ENCODE results near the gene MAP3K19.

Gene MAP3K19

DNA sequence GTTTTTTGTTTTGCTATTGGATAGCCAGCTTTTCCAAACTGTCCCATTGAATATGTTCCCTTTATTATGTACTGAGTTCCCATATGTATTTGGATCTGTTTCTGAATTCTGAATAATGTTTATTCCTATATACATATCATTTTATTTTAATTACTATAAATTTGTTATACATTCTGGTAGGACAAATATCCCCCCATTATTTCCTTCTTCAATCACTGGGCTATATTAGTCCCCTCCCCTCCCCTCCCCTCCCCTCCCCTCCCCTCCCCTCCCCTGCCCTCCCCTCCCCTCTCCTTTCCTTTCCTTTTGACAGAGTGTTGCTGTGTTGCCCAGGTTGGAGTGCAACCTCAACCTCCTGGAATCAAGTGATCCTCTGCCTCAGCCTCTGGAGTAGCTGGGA, 31.2 kb upstream of the MAP3K19 start (continued):
- no peak for TF ChIP-seq ARNTL (CRISPR knock-in tag; IDR thresholded peaks at IDR 0.05; ENCODE audit: borderline replicate concordance, low read depth)

DNA sequence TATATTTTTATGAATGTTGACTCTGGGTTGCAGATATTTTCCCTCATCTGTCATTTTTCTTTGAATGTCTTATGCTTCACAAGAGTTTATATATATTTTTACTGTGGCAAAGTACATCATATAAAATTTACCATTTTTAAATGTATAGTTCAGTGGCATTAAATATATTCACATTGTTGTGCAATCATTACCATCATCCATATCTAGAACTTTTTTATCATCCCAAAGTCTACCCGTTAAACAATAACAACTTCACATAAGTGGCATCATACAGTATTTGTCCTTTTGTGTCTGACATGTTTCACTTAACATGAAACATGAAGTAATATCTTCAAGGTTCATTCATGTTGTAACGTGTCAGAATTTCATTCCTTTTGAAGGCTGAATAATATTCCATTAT, 29.3 kb upstream of the MAP3K19 start:
- ATAC-seq: no peak
- TF ChIP-seq ARNTL (CRISPR knock-in tag; IDR thresholded peaks at IDR 0.05; ENCODE audit: borderline replicate concordance, low read depth) (no peak), ZC3H10 (CRISPR knock-in tag; IDR thresholded peaks at IDR 0.05) (no peak)

DNA sequence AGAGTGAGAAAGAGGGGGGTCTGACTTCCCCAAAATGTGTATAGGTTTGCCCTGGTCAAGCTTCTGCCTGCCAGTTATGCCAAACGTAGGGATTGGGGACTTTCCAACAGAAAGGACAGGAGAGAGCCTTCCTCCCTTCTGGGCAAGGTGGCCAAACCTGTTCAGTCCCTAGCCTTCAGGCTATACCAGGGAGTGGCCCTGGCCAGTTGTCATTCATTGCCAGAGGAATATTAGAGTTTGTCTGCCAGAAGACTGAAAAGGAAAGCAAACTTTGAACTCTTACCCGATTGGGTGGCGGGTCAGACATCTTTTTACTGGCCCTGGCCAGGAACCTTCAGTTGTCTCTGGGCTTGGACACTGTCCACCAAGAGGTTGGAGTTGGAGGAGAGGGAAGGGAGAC, 27.0 kb upstream of the MAP3K19 start:
- TF ChIP-seq GLIS3 (CRISPR knock-in tag; IDR thresholded peaks at IDR 0.05): no peak
- TF ChIP-seq TOX (CRISPR knock-in tag; IDR thresholded peaks at IDR 0.05; ENCODE audit: borderline replicate concordance): no peak
- TF ChIP-seq, protein P1, sequence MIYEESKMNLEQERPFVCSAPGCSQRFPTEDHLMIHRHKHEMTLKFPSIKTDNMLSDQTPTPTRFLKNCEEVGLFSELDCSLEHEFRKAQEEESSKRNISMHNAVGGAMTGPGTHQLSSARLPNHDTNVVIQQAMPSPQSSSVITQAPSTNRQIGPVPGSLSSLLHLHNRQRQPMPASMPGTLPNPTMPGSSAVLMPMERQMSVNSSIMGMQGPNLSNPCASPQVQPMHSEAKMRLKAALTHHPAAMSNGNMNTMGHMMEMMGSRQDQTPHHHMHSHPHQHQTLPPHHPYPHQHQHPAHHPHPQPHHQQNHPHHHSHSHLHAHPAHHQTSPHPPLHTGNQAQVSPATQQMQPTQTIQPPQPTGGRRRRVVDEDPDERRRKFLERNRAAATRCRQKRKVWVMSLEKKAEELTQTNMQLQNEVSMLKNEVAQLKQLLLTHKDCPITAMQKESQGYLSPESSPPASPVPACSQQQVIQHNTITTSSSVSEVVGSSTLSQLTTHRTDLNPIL (CRISPR knock-in tag; IDR thresholded peaks at IDR 0.05; ENCODE audit: low read depth): no peak
- no peak for TF ChIP-seq ESRRG (CRISPR knock-in tag; IDR thresholded peaks at IDR 0.05)
- no peak for TF ChIP-seq CSDC2 (CRISPR knock-in tag; IDR thresholded peaks at IDR 0.05)
- TF ChIP-seq, protein P2, sequence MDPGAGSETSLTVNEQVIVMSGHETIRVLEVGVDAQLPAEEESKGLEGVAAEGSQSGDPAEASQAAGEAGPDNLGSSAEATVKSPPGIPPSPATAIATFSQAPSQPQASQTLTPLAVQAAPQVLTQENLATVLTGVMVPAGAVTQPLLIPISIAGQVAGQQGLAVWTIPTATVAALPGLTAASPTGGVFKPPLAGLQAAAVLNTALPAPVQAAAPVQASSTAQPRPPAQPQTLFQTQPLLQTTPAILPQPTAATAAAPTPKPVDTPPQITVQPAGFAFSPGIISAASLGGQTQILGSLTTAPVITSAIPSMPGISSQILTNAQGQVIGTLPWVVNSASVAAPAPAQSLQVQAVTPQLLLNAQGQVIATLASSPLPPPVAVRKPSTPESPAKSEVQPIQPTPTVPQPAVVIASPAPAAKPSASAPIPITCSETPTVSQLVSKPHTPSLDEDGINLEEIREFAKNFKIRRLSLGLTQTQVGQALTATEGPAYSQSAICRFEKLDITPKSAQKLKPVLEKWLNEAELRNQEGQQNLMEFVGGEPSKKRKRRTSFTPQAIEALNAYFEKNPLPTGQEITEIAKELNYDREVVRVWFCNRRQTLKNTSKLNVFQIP (CRISPR knock-in tag; IDR thresholded peaks at IDR 0.05; ENCODE audit: borderline replicate concordance, low read depth): no peak
- TF ChIP-seq ZFP30 (CRISPR knock-in tag; IDR thresholded peaks at IDR 0.05): no peak
- no peak for TF ChIP-seq ZC3H10 (CRISPR knock-in tag; IDR thresholded peaks at IDR 0.05)
- no peak for TF ChIP-seq TCF4 (CRISPR knock-in tag; IDR thresholded peaks at IDR 0.05; ENCODE audit: borderline replicate concordance)
- no peak for TF ChIP-seq ZNF565 (CRISPR knock-in tag; conservative IDR thresholded peaks at IDR 0.05; ENCODE audit: low read depth)
- no peak for TF ChIP-seq RARB (CRISPR knock-in tag; IDR thresholded peaks at IDR 0.05)
- TF ChIP-seq, protein P3, sequence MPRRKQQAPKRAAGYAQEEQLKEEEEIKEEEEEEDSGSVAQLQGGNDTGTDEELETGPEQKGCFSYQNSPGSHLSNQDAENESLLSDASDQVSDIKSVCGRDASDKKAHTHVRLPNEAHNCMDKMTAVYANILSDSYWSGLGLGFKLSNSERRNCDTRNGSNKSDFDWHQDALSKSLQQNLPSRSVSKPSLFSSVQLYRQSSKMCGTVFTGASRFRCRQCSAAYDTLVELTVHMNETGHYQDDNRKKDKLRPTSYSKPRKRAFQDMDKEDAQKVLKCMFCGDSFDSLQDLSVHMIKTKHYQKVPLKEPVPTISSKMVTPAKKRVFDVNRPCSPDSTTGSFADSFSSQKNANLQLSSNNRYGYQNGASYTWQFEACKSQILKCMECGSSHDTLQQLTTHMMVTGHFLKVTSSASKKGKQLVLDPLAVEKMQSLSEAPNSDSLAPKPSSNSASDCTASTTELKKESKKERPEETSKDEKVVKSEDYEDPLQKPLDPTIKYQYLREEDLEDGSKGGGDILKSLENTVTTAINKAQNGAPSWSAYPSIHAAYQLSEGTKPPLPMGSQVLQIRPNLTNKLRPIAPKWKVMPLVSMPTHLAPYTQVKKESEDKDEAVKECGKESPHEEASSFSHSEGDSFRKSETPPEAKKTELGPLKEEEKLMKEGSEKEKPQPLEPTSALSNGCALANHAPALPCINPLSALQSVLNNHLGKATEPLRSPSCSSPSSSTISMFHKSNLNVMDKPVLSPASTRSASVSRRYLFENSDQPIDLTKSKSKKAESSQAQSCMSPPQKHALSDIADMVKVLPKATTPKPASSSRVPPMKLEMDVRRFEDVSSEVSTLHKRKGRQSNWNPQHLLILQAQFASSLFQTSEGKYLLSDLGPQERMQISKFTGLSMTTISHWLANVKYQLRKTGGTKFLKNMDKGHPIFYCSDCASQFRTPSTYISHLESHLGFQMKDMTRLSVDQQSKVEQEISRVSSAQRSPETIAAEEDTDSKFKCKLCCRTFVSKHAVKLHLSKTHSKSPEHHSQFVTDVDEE (CRISPR knock-in tag; IDR thresholded peaks at IDR 0.05): no peak
- TF ChIP-seq, protein P4, sequence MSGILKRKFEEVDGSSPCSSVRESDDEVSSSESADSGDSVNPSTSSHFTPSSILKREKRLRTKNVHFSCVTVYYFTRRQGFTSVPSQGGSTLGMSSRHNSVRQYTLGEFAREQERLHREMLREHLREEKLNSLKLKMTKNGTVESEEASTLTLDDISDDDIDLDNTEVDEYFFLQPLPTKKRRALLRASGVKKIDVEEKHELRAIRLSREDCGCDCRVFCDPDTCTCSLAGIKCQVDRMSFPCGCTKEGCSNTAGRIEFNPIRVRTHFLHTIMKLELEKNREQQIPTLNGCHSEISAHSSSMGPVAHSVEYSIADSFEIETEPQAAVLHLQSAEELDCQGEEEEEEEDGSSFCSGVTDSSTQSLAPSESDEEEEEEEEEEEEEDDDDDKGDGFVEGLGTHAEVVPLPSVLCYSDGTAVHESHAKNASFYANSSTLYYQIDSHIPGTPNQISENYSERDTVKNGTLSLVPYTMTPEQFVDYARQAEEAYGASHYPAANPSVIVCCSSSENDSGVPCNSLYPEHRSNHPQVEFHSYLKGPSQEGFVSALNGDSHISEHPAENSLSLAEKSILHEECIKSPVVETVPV (CRISPR knock-in tag; IDR thresholded peaks at IDR 0.05): no peak
- no peak for TF ChIP-seq ISL1 (CRISPR knock-in tag; IDR thresholded peaks at IDR 0.05)
- TF ChIP-seq BACH2 (CRISPR knock-in tag; IDR thresholded peaks at IDR 0.05; ENCODE audit: borderline replicate concordance): no peak
- TF ChIP-seq, protein P5, sequence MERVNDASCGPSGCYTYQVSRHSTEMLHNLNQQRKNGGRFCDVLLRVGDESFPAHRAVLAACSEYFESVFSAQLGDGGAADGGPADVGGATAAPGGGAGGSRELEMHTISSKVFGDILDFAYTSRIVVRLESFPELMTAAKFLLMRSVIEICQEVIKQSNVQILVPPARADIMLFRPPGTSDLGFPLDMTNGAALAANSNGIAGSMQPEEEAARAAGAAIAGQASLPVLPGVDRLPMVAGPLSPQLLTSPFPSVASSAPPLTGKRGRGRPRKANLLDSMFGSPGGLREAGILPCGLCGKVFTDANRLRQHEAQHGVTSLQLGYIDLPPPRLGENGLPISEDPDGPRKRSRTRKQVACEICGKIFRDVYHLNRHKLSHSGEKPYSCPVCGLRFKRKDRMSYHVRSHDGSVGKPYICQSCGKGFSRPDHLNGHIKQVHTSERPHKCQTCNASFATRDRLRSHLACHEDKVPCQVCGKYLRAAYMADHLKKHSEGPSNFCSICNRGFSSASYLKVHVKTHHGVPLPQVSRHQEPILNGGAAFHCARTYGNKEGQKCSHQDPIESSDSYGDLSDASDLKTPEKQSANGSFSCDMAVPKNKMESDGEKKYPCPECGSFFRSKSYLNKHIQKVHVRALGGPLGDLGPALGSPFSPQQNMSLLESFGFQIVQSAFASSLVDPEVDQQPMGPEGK (CRISPR knock-in tag; IDR thresholded peaks at IDR 0.05; ENCODE audit: borderline replicate concordance): no peak
- TF ChIP-seq OSR1 (CRISPR knock-in tag; IDR thresholded peaks at IDR 0.05): no peak
- no peak for TF ChIP-seq PPARA (CRISPR knock-in tag; IDR thresholded peaks at IDR 0.05; ENCODE audit: borderline replicate concordance)
- no peak for TF ChIP-seq ZNF70 (CRISPR knock-in tag; IDR thresholded peaks at IDR 0.05)

More for the DNA sequence above, 27.0 kb upstream of the MAP3K19 start:
- ATAC-seq: no peak

All from SK-N-SH treated with all-trans-retinoic acid at 6 μM for 48 hours (cell line).